HUDEP-2 (cell line): ENCODE measurements around the gene UBE2D3.
"Not testable (repeated sequence)": the region's sequence is repeated elsewhere in the genome, so short reads cannot be mapped to it uniquely, and the experiment has no call there.

Experiments
- DNase-seq, 76 experiments: peaks; one replicate each; lab custom pipeline; 2025; ENCODE audit not compliant: unreplicated experiment in 76 of 76; lab: John Stamatoyannopoulos, UW

Gene UBE2D3

GRCh38 chr4:102832667-102833066 is 5.3 kb upstream of the UBE2D3 start:
- DNase-seq: no peak

- DNase-seq: peak in 2 of 76 experiments; percentile 12 to 20
These were observed 4.8 kb upstream of the UBE2D3 start for GRCh38 chr4:102832105-102832504.

GRCh38 chr4:102829803-102830202 is 2.5 kb upstream of the UBE2D3 start:
- no peak for DNase-seq

GRCh38 chr4:102828497-102828808 is 1.1 kb upstream of the UBE2D3 start:
- peak in 3 of 76 experiments; percentile 44 to 78 (median 61) for DNase-seq

- DNase-seq: peak; percentile 49 to 100 (median 97)
These were observed 534 bp upstream of the UBE2D3 start for GRCh38 chr4:102827674-102828496.

GRCh38 chr4:102826105-102826889 is 1.1 kb downstream of the UBE2D3 start:
- peak in 5 of 76 experiments; percentile 20 to 46 (median 42) for DNase-seq

- DNase-seq: peak in 29 of 76 experiments; percentile 0 to 45 (median 21)
These were observed 1.9 kb downstream of the UBE2D3 start for GRCh38 chr4:102825261-102826091.

GRCh38 chr4:102824398-102824797 is 3.0 kb downstream of the UBE2D3 start:
- no peak for DNase-seq

- DNase-seq: no peak
These were observed 3.5 kb downstream of the UBE2D3 start for GRCh38 chr4:102823897-102824296.

GRCh38 chr4:102823464-102823863 is 3.9 kb downstream of the UBE2D3 start:
- DNase-seq: no peak

GRCh38 chr4:102819588-102820365 is 7.6 kb downstream of the UBE2D3 start:
- DNase-seq: no peak

- DNase-seq: not testable (repeated sequence)
These were observed 8.3 kb downstream of the UBE2D3 start for GRCh38 chr4:102819100-102819499.

GRCh38 chr4:102817613-102818268 is 9.6 kb downstream of the UBE2D3 start:
- no peak for DNase-seq

- DNase-seq: no peak
These were observed 10.2 kb downstream of the UBE2D3 start for GRCh38 chr4:102817021-102817605.

GRCh38 chr4:102815981-102816380 is 11.4 kb downstream of the UBE2D3 start:
- DNase-seq: no peak

- no peak for DNase-seq
These were observed 17.7 kb downstream of the UBE2D3 start for GRCh38 chr4:102809691-102810090.

GRCh38 chr4:102809190-102809589 is 18.2 kb downstream of the UBE2D3 start:
- DNase-seq: no peak

- DNase-seq: no peak
These were observed 19.3 kb downstream of the UBE2D3 start for GRCh38 chr4:102808009-102808408.

GRCh38 chr4:102807345-102807744 is 20.0 kb downstream of the UBE2D3 start:
- no peak for DNase-seq
